Uterus (tissue), 4 donors: ENCODE measurements around the gene CDH16. TPM values are rescaled to one million over a fixed set of nuclear protein-coding genes. Genes with fewer than 3 reads are reported as not detected.

Source experiments
- DNase-seq, 2 donors: peaks; one replicate each; pipeline ENCODE4 v3.0.0-alpha.2; 2019 to 2020
- H3K27ac ChIP-seq, 2 donors: fragments of 200-600 bp; sonication (generic); 1 replicate in 1 of 2; 2 replicates in 1 of 2; pipeline ENCODE4 v1.5.1; 2016 to 2018
- H3K27me3 ChIP-seq, 2 donors: fragments of 200-600 bp; sonication (generic); one replicate each; pipeline ENCODE4 v1.5.1; 2018 to 2019; ENCODE audit warnings: control low read depth in 1 of 2
- H3K36me3 ChIP-seq, 2 donors: fragments of 200-600 bp; sonication (generic); one replicate each; pipeline ENCODE4 v1.5.1; 2019; ENCODE audit warnings: control low read depth in 1 of 2
- H3K4me1 ChIP-seq, 2 donors: fragments of 200-600 bp; sonication (generic); one replicate each; pipeline ENCODE4 v1.5.1; 2018 to 2019; ENCODE audit warnings: control low read depth in 1 of 2
- H3K4me3 ChIP-seq, 2 donors: fragments of 200-600 bp; sonication (generic); 1 replicate in 1 of 2; 2 replicates in 1 of 2; pipeline ENCODE4 v1.5.1; 2018 to 2019; ENCODE audit warnings: mild to moderate bottlenecking in 1 of 2
- H3K9me3 ChIP-seq, 2 donors: fragments of 200-600 bp; sonication (generic); one replicate each; pipeline ENCODE4 v1.5.1; 2019; ENCODE audit warnings: control low read depth in 1 of 2
- POLR2A ChIP-seq, 2 donors: fragments of 450-650 bp; IDR thresholded peaks; one replicate each; pipeline ENCODE4 v1.6.1; 2016; ENCODE audit warnings: antibody characterized with exemption in 2 of 2, mild to moderate bottlenecking in 1 of 2, moderate library complexity in 1 of 2
- intact Hi-C: fragments of 100-400 bp; cut with DNase I; formaldehyde crosslinking; loops from one replicate; pipeline ENCODE4 v1.15.1; 2023; ENCODE audit warnings: low total_unique reads
- total RNA-seq, 4 donors: library from RNA; depleted of rRNA in 3 of 4; stranded (reverse); fragments of >200 nt in 3 of 4; gene quantifications; one replicate each; pipeline versions ENCODE4 v1.1.0 to v1.2.4, GENCODE V29; 2014 to 2023
- TF ChIP-seq, protein P1 (sequence below), 4 experiments: fragments of 200-600 bp in 2 of 4; fragments of 450-650 bp in 2 of 4; sonication (generic) in 2 of 4; IDR thresholded peaks; one replicate each; pipeline ENCODE4 v1.5.1; 2016 to 2019; ENCODE audit warnings: antibody characterized with exemption in 4 of 4, mild to moderate bottlenecking in 2 of 4, moderate library complexity in 1 of 4
- donor health status: DM: yes; HTN: yes; CAD: no.

The CDH16 gene
- total RNA-seq, 4 donors from 2014 or later = 12.6 TPM; not detected in 3

DNA sequence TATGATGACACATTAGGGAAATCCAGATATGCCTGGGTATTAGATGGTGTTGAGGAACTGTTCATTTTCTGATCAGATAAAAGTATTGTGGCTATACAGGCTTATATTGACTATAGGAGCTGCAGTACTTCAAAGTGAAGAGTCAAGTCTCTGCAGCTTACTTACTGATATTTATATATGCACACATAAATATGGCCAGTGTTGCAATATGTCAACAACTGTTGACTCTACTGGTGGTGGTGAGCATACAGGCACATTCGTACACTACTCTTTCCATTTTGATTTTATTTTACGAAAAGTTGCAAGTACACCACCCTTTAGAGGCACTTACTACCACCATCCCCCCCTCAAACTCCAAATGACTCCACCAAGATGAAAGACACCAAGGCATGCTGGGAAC is 13.0 kb upstream of the CDH16 start:
- H3K36me3 ChIP-seq = no peaks in the 10 kb centered on the region
- no peaks in the 10 kb centered on the region for H3K27me3 ChIP-seq
- no peak for TF ChIP-seq POLR2A (IDR thresholded peaks at IDR 0.05)
- TF ChIP-seq, protein P1, sequence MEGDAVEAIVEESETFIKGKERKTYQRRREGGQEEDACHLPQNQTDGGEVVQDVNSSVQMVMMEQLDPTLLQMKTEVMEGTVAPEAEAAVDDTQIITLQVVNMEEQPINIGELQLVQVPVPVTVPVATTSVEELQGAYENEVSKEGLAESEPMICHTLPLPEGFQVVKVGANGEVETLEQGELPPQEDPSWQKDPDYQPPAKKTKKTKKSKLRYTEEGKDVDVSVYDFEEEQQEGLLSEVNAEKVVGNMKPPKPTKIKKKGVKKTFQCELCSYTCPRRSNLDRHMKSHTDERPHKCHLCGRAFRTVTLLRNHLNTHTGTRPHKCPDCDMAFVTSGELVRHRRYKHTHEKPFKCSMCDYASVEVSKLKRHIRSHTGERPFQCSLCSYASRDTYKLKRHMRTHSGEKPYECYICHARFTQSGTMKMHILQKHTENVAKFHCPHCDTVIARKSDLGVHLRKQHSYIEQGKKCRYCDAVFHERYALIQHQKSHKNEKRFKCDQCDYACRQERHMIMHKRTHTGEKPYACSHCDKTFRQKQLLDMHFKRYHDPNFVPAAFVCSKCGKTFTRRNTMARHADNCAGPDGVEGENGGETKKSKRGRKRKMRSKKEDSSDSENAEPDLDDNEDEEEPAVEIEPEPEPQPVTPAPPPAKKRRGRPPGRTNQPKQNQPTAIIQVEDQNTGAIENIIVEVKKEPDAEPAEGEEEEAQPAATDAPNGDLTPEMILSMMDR (IDR thresholded peaks at IDR 0.05) = no peak
- peaks cover 0 to 28% of the 10 kb centered on the region in 2 donors for H3K4me1 ChIP-seq
- no peak overlapping the region for H3K27ac ChIP-seq
- no peaks in the 10 kb centered on the region for H3K9me3 ChIP-seq
- intact Hi-C loops = no loop called here
- no peak for DNase-seq
- H3K4me3 ChIP-seq = no peak overlapping the region

- Histone ChIP-seq H3K27ac (no peak overlapping the region), H3K4me3 (no peak overlapping the region), H3K4me1 (peaks cover 0 to 13% of the 10 kb centered on the region in 2 donors), H3K9me3 (no peaks in the 10 kb centered on the region), H3K27me3 (no peaks in the 10 kb centered on the region), H3K36me3 (no peaks in the 10 kb centered on the region)
- TF ChIP-seq, protein P1 (IDR thresholded peaks at IDR 0.05) = no peak
- no peak for TF ChIP-seq POLR2A (IDR thresholded peaks at IDR 0.05)
- DNase-seq = no peak
- intact Hi-C loops = no loop called here
These were observed 11.5 kb upstream of the CDH16 start for GRCh38 chr16:66930189-66930588.

- H3K27ac ChIP-seq = no peak overlapping the region
- DNase-seq = no peak
- no peak for TF ChIP-seq POLR2A (IDR thresholded peaks at IDR 0.05)
- TF ChIP-seq, protein P1 (IDR thresholded peaks at IDR 0.05) = peak in 1 of 4 experiments; percentile 19
These were observed 10.2 kb upstream of the CDH16 start for GRCh38 chr16:66928702-66929388.

DNA sequence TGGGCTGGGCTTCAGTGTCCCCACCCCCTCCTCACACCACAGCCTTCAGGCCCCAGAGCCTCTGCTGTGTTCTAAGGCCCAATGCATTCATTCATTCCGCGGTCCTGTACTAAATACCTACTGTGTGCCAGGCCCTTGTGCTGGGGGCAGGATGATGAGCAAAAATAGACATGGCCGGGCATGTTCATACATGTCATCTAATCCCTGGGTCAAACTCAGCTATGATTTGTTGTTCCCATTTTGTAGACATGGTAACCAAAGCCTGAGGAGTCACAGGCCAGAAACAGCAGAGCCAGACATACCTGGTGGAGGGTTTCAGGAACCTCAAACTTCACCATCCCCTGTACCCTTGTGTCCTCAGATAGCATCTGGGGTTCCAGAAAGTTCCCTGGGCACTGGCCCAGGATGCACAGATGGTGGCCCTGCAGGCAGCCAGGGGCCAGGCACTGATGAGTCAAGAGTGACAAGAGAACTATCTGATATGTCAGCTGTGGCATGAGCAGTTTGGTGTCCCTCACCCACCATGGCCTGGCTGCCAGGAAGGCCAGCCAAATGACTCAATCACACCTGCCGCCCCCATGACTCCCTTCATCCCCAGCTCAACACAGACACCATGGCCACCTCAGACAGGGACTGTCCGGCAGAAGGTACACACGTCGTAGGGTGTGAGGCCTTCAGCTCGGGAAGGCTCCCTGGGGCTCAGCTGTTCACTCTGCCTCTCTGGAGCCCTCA is 9.4 kb upstream of the CDH16 start:
- H3K4me1 ChIP-seq = peaks cover 0 to 11% of the 10 kb centered on the region in 2 donors
- intact Hi-C loops = no loop called here

More at GRCh38 chr16:66928702-66929388, 10.2 kb upstream of the CDH16 start:
- intact Hi-C loops = no loop called here
- no peaks in the 10 kb centered on the region for H3K36me3 ChIP-seq
- H3K27me3 ChIP-seq = no peaks in the 10 kb centered on the region
- H3K4me3 ChIP-seq = no peak overlapping the region
- no peaks in the 10 kb centered on the region for H3K9me3 ChIP-seq
- H3K4me1 ChIP-seq = peaks cover 0 to 16% of the 10 kb centered on the region in 2 donors

More for the DNA sequence above, 9.4 kb upstream of the CDH16 start:
- no peak for TF ChIP-seq POLR2A (IDR thresholded peaks at IDR 0.05)
- TF ChIP-seq, protein P1 (IDR thresholded peaks at IDR 0.05) = no peak
- DNase-seq = no peak
- Histone ChIP-seq H3K27me3 (no peaks in the 10 kb centered on the region), H3K27ac (no peak overlapping the region), H3K36me3 (no peaks in the 10 kb centered on the region), H3K9me3 (no peaks in the 10 kb centered on the region), H3K4me3 (no peak overlapping the region)
